ENCODE data around the gene CTSV.
A peak's percentile ranks its signal among the peaks of the same experiment; 100 is the strongest.
"Not testable (repeated sequence)": the region's sequence is repeated elsewhere in the genome, so short reads cannot be mapped to it uniquely, and the experiment has no call there.

CTSV gene

DNA sequence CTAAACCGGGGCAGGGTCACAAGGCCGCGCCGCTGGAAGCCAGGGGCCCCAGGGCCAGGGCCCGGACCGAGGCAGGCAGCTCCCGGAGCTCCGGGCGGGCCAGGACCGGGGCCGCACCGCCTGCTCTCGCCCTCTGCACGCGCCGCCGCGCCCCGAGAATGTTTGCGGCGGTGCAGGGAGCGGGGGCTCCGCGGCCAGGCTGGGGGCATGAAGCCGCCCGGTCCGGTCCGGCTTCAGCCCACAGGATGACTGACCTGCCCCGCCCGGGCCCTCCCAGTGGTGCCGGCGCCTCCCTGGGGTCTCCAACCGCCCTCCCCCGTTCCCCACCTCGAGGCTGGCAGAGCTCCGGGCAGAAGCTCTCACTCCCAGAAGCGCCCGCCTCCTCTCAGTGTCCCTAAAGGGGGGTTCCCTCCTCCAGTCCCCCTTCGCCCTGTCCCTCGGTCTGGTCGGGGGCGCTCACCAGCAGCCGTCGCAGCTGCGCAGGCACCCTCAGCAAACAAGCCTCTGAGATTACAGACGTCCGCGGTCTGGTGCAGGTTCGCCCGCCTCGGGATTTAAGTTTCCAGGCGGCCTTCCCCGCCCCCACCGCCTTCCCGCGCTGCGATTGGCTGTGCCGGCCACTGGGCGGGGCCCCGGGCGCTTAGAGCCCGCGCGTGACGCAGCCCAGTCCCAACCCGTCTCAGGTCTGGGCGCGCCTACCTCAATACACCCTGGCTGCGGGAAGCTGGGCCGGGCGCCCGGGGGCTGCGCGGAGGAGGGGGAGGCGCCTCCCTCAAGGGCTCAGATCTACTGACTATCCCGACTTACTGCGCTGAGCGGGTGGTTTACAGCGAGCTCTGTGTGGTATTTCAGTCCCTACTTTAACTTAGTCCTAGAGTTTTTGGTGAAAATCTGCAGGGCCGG is at the start of gene CTSV:
TSS of gene CTSV (minus strand) at position 532 of the 903 bp plus-strand sequence. CDS start 1,099 bp downstream, outside the sequence.
- DNase-seq = peak; percentile 80

DNA sequence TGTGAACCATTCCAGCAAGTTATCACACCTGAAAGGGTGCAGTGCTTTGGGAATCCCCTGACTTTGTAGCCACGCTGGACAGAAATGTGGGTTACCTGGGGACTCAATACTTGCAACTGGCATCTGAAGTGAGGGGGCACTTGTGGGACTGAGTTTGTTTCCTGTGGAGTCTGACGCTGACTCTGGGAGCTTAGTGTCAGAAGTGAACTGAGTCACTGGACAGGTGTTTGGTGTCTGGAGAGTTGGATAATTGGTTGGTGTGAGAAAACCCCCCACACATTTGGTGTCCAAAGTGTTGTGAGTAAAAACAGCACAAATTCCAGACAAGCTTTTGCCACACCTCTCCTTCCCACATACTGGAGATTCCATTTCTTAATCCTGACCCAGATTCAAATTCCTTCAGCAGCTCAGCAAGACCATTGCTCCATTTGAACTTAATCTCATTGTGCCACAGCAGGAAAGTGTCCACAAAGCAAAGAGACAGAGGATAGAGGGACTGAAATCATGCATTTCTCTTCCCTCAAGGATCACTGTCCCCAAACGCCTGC is 48.8 kb upstream of the CTSV start:
- not testable (repeated sequence) for DNase-seq

- DNase-seq = not testable (repeated sequence)
Observed at GRCh38 chr9:97084562-97084991, 45.6 kb upstream of the CTSV start.

GRCh38 chr9:97078362-97078761 is 39.4 kb upstream of the CTSV start:
- no peak for DNase-seq

GRCh38 chr9:97077452-97078295 is 38.7 kb upstream of the CTSV start:
- DNase-seq = no peak

DNA sequence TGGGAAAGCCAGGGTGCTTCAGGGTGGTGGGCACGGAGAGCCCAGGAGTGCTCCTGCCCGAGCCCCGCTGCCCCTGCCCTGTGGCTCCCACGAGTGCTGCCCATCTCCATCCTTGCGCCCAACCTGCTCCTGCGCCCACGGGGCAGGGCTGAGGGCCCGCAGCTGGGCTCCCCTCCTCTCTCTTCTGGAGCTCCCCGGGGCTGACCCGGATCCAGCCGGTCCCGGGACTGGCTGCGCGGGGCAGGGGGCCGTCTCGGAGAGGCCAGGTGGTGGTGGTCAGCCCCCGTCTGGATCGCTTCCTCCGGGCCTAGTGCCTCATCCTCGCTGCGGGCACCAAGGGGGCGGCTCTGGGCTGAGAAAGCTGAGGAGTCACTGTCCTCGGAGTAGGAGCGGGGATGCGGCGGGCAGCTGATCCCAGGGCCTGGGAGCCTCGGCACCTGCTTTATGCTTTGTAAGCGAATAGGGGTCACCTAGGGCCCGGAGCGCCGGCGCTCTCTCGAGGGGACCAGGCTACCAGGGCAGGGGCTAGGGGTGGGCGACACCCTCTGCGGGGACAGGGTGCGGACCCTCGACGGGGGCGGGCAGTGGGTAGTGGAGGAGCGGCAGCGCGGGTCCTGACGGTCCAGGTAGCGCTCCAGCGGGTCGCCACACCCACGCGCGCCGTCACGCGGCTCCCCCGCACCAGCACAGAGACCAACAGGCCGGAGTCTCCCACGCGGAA is 37.9 kb upstream of the CTSV start:
- DNase-seq = not testable (repeated sequence)

DNA sequence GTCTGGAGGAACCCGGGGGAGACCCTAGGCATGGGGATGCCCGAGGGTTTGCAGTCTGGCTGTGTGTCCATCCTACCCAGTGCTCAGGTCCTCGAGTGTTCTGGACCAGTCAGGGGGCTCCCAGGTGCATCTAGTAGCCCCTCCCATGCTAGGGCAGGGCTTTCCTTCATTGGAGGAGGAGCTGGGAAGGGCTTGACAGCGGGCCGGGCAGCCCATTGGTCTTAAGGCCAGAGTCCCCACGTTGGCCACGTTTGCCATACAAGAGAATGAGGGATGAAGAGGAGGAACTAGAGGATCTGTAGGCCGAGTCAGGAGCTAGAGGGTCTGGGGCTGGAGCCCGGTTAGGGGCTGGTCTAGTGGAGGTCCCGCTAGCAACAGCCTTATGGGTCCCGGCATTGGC is 37.3 kb upstream of the CTSV start:
- DNase-seq = no peak

GRCh38 chr9:97075289-97075985 is 36.5 kb upstream of the CTSV start:
- no peak for DNase-seq

DNA sequence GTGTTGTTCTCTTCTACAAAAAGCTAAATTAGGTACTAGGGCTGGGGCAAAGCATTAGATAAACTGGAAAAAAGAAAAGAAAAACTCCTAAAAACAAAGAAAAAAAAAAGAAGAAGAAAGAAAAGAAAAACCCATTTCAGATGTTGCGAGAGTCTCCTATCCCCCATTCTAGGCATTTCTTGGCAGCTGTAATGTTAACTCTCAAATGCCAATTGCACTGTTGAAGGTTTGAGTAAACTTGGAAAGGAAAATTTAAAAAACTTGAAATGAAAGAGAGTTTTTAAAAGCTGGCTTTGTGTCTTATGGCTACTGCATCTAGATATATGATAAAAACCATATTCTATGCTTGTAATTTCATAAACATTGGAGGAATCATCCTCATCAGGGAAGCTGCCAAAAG is 34.6 kb upstream of the CTSV start:
- DNase-seq = no peak

GRCh38 chr9:97072285-97072776 is 33.4 kb upstream of the CTSV start:
- DNase-seq = no peak

- DNase-seq = not testable (repeated sequence)
Observed at GRCh38 chr9:97070325-97070724, 31.4 kb upstream of the CTSV start.

GRCh38 chr9:97067490-97067889 is 28.5 kb upstream of the CTSV start:
- no peak for DNase-seq

- DNase-seq = no peak
Observed at GRCh38 chr9:97064176-97064575, 25.2 kb upstream of the CTSV start.

GRCh38 chr9:97060796-97061195 is 21.9 kb upstream of the CTSV start:
- no peak for DNase-seq

DNA sequence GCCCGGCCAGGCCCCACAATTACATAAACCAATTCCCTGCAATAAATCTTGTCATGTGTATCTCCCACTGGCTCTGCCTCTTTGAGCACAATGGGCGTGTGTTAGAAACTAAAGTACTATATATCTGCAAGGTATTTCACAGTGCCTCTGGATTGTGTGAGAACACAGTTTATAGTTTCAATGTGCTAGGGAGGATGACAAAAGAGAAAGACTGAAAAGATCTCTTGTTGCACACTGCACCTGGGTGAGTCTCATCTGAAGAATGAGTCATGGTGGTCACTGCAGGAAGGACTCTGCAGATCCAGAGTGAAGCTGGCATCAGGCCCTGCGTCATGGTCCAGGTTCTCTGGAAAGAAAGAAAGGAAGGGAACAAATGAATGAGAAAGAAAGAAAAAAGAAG is 20.7 kb upstream of the CTSV start:
- DNase-seq = no peak

DNA sequence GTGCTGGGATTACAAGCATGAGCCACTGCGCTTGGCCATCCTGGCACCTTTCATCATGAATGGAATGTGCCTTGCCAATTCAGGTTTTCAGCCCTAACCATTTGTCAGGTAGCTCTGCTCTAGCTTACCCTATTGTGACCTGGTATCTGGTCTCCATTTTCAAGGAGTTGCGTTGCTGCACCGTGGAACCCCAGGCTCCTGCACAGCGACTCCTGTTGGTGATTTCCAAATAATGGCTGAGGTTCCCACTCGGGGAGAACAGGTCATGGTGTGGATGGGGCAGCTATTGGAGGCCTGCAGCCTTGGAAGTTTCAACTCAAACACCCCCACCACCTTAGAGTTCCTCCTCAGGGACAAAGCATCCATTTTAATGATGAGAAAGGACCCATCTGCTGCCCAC is 18.7 kb upstream of the CTSV start:
- no peak for DNase-seq

- not testable (repeated sequence) for DNase-seq
Observed at GRCh38 chr9:97055891-97056290, 16.9 kb upstream of the CTSV start.

DNA sequence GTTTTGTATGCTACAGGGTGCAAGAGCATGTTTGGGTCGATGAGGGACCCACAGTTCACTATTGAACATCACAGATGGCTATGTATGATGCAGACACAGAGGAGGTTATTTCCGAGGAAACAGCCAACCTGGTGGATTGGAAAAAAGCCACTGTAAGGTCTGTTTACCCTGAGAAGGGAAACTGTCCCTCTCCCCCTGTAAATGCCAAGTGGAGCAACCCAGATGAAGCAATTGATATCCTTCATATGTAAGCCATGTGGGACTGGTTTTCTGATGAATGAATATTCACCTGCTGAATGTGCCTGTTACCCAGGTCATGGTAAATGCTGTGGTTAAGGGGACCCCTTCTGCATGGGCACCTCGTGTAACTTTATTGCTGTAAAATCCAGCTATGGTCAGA is 14.8 kb upstream of the CTSV start:
- no peak for DNase-seq

- DNase-seq = no peak
Observed at GRCh38 chr9:97052735-97053134, 13.8 kb upstream of the CTSV start.

DNA sequence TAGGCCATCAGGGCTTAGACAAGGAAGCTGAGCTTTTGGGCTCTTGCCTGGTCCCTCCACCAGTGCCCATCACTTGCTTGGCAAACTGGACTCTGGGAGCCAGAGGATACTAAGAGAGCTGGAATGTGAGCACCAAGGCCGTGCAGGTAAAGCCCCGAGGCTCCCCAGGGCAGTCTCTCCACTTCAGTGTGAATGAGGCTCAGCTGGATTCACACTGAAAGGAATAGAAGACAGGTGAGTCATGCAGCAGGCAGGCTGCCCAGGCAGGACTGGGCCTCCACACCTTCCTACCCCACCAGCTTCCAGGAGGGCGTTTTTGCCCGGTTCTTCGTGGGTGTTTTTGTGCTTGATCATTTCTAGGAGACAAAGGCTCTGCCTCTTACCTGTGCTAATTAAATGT is 7.3 kb upstream of the CTSV start:
- no peak for DNase-seq

DNA sequence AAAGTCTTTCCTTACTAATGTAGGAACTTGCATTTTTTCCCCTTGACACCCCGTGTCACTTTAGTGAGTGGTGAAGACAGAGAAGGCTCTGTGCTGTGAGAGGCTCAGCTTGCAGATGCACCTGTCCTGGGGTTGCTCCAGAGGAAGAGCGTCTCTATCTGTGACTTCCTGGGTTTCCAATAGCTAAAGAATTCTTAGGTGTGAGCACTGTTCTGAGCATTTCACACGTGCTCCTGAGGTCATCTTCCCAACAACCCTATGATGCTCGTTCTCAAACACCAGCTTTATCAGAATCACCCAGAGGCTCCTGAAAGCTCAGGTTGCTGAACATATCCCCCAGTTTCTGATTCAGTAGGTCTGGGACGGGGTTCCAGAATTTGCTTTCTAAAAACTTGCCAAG is 6.4 kb upstream of the CTSV start:
- DNase-seq = no peak

- no peak for DNase-seq
Observed at GRCh38 chr9:97041898-97042297, 3.0 kb upstream of the CTSV start.
